Hematopoietic multipotent progenitor cell treated with erythropoietin and hydrocortisone succinate and interleukin-3 and kit ligand, for 8 days (in vitro differentiated cells): ENCODE results near the gene CCDC88B.
"Not testable (repeated sequence)": the region's sequence is repeated elsewhere in the genome, so short reads cannot be mapped to it uniquely, and the experiment has no call there.

ENCODE experiments used
- DNase-seq: peaks from one replicate; pipeline ENCODE4 v3.0.0-alpha.2; 2015

CCDC88B gene

GRCh38 chr11:64305691-64306562 is 34.1 kb upstream of the CCDC88B start:
- DNase-seq = peak; percentile 87

GRCh38 chr11:64306563-64306875 is 33.5 kb upstream of the CCDC88B start:
- DNase-seq = no peak

- no peak for DNase-seq
Measured at GRCh38 chr11:64306876-64307622, 33.0 kb upstream of the CCDC88B start.

- DNase-seq = not testable (repeated sequence)
Measured at GRCh38 chr11:64307795-64308194, 32.2 kb upstream of the CCDC88B start.

DNA sequence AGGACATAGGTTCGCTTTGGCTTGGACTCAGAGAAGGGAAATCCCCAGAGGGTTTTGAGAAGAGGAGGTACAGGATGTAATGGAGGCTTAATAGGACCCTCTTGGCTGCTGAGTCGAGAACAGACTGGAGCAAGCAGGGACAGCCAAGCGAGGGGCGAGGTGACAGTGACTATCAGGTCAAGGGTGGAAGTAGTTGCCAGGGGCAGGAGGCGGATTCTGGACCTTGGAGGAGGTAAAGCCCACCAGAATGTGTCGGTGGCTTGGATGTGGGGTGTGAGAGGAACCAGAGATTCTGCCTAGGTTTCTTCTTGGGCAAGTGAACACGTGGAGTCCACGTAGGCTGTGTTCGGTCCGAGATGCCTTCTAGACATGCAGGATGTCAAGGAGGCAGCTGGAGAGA is 27.1 kb upstream of the CCDC88B start:
- no peak for DNase-seq

GRCh38 chr11:64313491-64314145 is 26.4 kb upstream of the CCDC88B start:
- no peak for DNase-seq

GRCh38 chr11:64314146-64314804 is 25.7 kb upstream of the CCDC88B start:
- no peak for DNase-seq

- no peak for DNase-seq
Measured at GRCh38 chr11:64314805-64315561, 25.0 kb upstream of the CCDC88B start.

DNA sequence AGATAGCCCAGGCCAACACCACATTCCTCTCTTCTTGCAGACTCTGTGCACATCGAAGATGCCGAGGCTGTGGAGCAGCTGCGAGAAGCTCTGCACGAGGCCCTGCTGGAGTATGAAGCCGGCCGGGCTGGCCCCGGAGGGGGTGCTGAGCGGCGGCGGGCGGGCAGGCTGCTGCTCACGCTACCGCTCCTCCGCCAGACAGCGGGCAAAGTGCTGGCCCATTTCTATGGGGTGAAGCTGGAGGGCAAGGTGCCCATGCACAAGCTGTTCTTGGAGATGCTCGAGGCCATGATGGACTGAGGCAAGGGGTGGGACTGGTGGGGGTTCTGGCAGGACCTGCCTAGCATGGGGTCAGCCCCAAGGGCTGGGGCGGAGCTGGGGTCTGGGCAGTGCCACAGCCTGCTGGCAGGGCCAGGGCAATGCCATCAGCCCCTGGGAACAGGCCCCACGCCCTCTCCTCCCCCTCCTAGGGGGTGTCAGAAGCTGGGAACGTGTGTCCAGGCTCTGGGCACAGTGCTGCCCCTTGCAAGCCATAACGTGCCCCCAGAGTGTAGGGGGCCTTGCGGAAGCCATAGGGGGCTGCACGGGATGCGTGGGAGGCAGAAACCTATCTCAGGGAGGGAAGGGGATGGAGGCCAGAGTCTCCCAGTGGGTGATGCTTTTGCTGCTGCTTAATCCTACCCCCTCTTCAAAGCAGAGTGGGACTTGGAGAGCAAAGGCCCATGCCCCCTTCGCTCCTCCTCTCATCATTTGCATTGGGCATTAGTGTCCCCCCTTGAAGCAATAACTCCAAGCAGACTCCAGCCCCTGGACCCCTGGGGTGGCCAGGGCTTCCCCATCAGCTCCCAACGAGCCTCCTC is 24.1 kb upstream of the CCDC88B start:
- DNase-seq = not testable (repeated sequence)

GRCh38 chr11:64316672-64317324 is 23.2 kb upstream of the CCDC88B start:
- DNase-seq = peak; percentile 39

- DNase-seq = peak; percentile 99
Measured at GRCh38 chr11:64317325-64317960, 22.6 kb upstream of the CCDC88B start, which contains the start of gene TRMT112. Gene TRMT112, minus strand, starts transcription at chr11:64317559. Its CDS starts 33 bp downstream, at chr11:64317526.

GRCh38 chr11:64317961-64318765 is 21.8 kb upstream of the CCDC88B start, which contains the start of gene PRDX5:
Gene PRDX5, plus strand, starts transcription at chr11:64318121. Its CDS starts 95 bp downstream, at chr11:64318216.
- peak; percentile 98 for DNase-seq

DNA sequence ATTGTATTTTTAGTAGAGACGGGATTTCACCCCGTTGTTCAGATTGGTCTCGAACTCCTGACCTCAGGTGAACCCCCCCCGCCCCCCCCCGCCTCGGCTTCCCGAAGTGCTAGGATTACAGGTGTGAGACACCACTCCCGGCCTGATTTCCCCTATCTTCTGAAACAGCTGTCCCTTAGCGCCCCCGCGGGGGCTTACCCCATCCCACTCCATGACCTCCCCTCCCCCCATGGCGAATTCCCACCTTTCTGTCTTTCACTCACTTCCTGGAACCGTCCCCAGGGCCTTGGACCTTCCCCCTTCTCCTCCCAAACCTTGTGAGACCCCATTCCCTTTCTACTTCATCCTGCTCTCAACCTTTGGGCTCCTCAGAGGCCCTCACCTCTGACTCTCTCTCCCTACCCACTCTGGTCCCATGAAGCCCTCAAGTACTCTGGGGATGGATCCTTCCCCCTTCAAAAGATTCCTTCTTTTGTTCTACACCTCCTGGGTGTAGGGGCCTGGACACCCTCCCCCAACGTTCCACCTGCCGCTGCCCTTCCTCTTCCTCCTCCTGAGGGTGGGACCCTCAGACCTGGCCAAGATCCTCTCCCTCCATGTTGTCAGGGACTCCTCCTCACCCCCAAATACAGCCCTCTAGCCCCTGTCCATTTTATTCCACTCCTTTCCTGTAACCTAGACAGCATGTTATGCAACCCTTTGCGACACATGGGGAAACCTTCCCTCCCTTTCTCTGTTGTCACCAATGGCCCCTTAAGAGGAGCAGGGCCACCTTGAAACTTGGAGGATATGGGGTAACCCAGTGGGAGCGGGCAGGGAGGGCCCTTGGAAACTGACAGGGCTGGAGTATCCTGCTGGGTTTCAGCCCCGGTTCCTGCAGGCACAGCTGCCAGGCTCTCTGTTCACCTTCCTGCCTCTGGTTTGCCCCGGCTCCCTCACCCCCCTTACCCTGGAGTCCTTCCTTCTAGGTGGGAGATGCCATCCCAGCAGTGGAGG is 20.9 kb upstream of the CCDC88B start:
- DNase-seq = no peak

GRCh38 chr11:64320556-64320955 is 19.4 kb upstream of the CCDC88B start:
- no peak for DNase-seq

DNA sequence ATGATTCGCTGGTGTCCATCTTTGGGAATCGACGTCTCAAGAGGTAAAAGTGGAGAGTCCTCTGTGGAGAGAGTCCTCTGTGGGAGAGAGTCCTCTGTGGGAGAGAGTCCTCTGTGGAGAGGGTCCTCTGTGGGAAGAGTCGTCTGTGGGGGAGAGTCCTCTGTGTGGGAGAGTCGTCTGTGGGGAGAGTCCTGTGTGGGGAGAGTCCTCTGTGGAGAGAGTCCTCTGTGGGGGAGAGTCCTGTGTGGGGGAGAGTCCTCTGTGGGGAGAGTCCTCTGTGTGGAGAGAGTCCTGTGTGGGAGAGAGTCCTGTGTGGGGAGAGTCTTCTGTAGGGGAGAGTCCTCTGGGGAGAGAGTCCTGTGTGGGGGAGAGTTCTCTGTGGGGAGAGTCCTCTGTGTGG is 19.0 kb upstream of the CCDC88B start:
- DNase-seq = no peak

GRCh38 chr11:64321533-64321932 is 18.5 kb upstream of the CCDC88B start:
- no peak for DNase-seq

DNA sequence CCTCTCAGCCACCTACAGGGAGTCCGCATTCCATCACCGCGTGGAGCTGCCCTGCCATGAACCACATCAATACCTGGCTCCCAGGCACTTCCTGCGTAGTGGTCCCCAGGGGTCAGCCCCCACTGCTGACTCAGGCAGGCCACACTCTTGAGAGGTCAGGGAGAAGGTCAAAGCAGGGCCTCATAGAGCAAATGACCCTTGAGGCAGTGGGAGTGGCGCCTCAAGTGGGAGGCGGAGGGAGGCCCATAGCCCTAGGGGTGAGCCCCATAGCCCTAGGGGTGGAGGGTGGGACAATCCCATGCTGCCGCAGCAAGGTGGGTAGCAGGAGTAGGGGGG is 17.1 kb upstream of the CCDC88B start:
- no peak for DNase-seq

- DNase-seq = no peak
Measured at GRCh38 chr11:64323373-64323772, 16.6 kb upstream of the CCDC88B start.
